GM12801 (cell line): ENCODE results near the gene PEBP1.

ENCODE experiments used
- TF ChIP-seq, protein P1 (sequence below): IDR thresholded peaks from one replicate; pipeline ENCODE4 v1.5.1; 2011; ENCODE audit warnings: control low read depth; ENCODE audit not compliant: insufficient read length; ENCODE audit errors: extremely low read depth

Gene PEBP1

DNA sequence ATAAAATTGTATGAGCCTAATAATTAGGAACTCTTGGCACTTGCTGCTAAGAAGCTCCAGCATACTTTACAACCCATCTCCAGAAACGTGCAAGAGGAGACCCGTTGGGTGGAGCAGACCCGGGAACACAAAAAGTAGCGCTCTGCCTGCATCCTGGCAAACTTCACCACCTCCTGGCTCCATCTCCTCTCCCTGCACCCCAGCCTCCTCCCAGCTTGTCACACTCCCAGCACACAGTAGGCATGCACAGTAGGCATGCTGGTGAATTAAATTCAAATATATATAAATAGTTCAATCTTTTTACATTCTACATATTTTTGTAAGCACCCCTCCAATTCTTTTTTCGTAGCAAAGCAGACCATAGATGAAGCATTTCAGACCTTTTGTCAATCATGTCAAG is 33.3 kb upstream of the PEBP1 start:
- TF ChIP-seq, protein P1, sequence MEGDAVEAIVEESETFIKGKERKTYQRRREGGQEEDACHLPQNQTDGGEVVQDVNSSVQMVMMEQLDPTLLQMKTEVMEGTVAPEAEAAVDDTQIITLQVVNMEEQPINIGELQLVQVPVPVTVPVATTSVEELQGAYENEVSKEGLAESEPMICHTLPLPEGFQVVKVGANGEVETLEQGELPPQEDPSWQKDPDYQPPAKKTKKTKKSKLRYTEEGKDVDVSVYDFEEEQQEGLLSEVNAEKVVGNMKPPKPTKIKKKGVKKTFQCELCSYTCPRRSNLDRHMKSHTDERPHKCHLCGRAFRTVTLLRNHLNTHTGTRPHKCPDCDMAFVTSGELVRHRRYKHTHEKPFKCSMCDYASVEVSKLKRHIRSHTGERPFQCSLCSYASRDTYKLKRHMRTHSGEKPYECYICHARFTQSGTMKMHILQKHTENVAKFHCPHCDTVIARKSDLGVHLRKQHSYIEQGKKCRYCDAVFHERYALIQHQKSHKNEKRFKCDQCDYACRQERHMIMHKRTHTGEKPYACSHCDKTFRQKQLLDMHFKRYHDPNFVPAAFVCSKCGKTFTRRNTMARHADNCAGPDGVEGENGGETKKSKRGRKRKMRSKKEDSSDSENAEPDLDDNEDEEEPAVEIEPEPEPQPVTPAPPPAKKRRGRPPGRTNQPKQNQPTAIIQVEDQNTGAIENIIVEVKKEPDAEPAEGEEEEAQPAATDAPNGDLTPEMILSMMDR = no peak

DNA sequence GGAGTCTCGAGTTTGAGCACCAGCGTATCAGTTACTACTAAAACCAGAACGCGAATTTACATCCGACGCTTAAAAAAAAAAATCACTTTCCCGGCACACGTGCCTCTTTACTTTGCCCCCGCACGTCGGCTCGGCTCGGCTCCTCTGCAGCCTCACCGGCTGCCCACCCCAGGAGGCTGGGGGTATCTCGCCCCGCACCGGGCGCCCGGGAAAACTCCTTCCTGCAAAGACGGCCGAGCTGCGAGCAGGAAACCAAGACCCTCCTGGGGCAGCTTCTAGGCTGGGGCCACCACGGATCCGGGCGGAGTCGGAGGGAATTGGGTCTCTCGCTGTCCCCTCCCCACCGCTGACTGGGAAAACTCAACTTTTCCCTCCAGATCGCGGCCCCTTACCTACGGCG is 32.7 kb upstream of the PEBP1 start:
- TF ChIP-seq, protein P1 = no peak

DNA sequence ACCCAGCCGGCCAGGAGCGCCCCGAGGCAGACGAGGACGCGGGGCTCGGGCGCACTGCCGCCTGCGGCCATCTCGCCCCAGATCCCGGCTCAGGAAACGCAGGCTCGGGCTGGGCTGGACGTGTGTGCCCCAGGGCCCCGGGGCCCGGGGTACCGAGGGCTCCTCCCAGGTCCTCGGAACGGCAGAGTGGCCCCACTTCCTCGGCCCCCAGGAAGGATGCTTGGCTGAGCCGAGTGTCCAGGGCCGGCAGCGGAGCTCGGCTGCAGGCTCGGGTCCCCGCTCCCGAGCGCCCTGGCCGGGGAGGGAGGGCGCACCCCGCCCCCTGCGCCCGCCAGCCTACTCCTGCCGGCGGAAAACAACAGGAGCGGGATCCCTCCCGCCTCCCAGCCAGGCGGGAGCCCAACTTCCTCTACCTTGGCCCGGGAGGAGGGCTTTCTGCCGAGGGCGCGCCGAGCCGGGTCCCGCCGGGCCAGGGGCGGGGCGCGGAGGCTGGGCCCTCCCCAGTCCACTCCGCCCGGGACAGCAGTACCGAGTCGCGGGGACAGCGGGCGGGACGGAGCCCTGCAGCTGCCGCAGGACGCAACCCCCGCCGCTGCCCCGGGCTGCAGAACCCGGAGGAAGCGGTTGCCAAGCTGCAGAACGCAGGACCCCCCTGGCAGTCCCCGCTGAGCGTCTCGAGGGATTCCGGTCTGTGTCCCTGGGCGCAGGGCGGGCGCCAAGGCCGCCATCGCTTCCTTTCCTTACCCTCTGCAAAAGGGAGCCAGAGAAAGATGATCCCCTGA is 32.1 kb upstream of the PEBP1 start, which contains the start of gene VSIG10:
Gene VSIG10, minus strand, starts transcription at position 411 of the 782 bp plus-strand sequence. Its CDS starts 340 bp downstream, at position 71.
- TF ChIP-seq, protein P1 = no peak

DNA sequence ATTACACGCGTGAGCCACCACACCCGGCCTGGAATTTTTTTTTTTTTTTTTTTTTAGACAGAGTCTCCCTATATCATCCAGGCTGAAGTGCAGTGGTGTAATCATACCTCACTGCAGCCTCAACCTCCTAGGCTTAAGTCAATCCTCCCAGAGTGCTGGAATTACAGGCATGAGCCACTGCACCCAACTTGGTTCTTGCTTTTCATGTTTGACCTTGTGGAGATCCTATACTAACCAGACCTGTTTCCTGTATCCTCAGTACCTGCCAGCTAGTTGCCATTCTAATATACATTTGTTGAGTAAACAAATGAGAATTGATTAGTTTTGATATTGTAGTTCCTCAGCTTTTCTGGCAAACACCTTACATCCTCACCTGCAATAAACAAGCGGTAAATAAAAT is 28.9 kb upstream of the PEBP1 start:
- TF ChIP-seq, protein P1 = no peak

DNA sequence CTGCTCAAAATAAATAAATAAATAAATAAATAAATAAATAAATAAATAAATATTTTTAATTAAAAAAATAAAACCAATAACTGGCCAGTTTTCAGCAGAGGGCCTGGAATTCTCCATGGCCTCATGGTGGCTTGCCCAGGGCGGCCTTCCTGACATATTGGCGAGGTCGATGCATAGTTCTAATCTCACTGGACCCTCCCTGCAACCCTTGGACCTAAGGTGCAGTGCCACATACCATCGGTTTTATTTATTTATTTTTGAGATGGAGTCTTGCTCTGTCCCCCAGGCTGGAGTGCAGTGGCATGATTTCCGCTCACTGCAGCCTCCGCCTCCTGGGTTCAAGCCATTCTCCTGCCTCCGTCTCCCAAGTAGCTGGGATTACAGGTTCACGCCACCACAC is 28.2 kb upstream of the PEBP1 start:
- TF ChIP-seq, protein P1 = no peak

DNA sequence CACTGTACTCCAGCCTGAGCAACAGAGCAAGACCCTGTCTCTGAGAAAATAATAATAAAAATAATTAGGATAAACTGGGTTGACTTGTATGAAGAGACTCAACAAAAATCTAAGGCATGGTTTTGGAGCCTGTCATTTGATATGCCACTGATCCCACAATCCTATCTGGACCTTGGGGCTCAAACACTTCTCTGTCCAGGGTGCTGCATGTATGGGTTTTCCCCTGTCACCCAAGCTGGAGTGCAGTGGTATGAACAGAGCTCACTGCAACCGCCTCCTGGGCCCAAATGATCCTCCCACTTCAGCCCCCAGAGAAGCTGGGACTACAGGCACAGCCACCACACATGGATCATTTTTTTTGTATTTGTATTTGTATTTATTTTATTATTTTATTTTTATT is 26.8 kb upstream of the PEBP1 start:
- TF ChIP-seq, protein P1 = no peak

DNA sequence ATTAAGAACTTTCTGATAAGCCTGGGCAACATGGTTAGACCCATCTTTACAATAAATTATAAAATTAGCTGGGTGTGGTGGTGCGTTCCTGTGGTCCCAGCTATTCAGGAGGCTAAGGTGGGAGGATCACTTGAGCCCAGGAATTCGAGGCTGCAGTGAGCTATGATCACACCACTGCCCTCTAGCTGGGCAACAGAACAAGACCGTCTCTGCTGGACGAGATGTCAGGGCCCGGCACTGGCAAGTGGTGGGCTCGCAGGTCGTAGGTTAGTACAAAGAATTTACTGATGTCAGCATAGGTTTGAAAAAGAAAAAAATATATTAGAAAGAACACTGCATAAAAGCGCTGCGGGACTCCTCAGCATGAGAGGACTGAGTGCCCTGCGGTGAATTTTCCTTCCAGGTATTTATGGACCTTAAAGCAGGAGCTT is 16.5 kb upstream of the PEBP1 start:
- TF ChIP-seq, protein P1 = no peak
